Fibroblast of lung (primary cell): ENCODE measurements around the gene CACNA2D3. TPM values are rescaled to one million over a fixed set of nuclear protein-coding genes. Genes with fewer than 3 reads are reported as not detected.
A peak's percentile ranks its signal among the peaks of the same experiment; 100 is the strongest.

Source experiments
- DNase-seq, 2 donors: peaks; one replicate each; pipeline versions ENCODE4 v3.0.0 to v3.0.0-alpha.2; 2010; ENCODE audit warnings: low read depth in 2 of 2
- H2AFZ ChIP-seq: 2 replicates; pipeline ENCODE4 v1.5.1; 2012; ENCODE audit warnings: low read length, control low read depth, inconsistent platforms
- H3K27ac ChIP-seq: 2 replicates; pipeline ENCODE4 v1.5.1; 2011; ENCODE audit warnings: low read length, control low read depth; ENCODE audit not compliant: insufficient read depth
- H3K27me3 ChIP-seq: 2 replicates; pipeline ENCODE4 v1.5.1; 2011; ENCODE audit warnings: mild to moderate bottlenecking, low read length; ENCODE audit not compliant: control insufficient read depth, insufficient read depth
- H3K36me3 ChIP-seq: 2 replicates; pipeline ENCODE4 v1.5.1; 2011; ENCODE audit warnings: low read length; ENCODE audit not compliant: control insufficient read depth, insufficient read depth
- H3K4me1 ChIP-seq: 2 replicates; pipeline ENCODE4 v1.5.1; 2011; ENCODE audit warnings: low read length; ENCODE audit not compliant: control insufficient read depth, insufficient read depth; ENCODE audit errors: extremely low read depth
- H3K4me2 ChIP-seq: 2 replicates; pipeline ENCODE4 v1.5.1; 2011; ENCODE audit warnings: low read length, control low read depth; ENCODE audit not compliant: insufficient read depth; ENCODE audit errors: extremely low read depth
- H3K4me3 ChIP-seq, 4 experiments: fragments of 200-600 bp in 1 of 4; sonication (generic) in 1 of 4; replicated peaks in 1 of 4; 2 replicates each; pipeline ENCODE4 v1.5.1; 2011 to 2016; ENCODE audit warnings: low read length in 4 of 4, low read depth in 3 of 4, mild to moderate bottlenecking in 3 of 4, control low read depth in 2 of 4, inconsistent platforms in 1 of 4, mixed read lengths in 1 of 4; ENCODE audit not compliant: insufficient read depth in 1 of 4; ENCODE audit errors: control extremely low read depth in 1 of 4
- H3K79me2 ChIP-seq: 2 replicates; pipeline ENCODE4 v1.5.1; 2012; ENCODE audit warnings: mild to moderate bottlenecking, low read length, inconsistent platforms; ENCODE audit not compliant: control insufficient read depth, insufficient read depth
- H3K9ac ChIP-seq: 2 replicates; pipeline ENCODE4 v1.5.1; 2011; ENCODE audit warnings: mild to moderate bottlenecking, low read length, control low read depth; ENCODE audit not compliant: insufficient read depth
- H3K9me3 ChIP-seq: 2 replicates; pipeline ENCODE4 v1.5.1; 2012; ENCODE audit warnings: low read depth, low read length; ENCODE audit not compliant: control insufficient read depth, insufficient read depth
- H4K20me1 ChIP-seq: 2 replicates; pipeline ENCODE4 v1.5.1; 2011; ENCODE audit warnings: low read length; ENCODE audit not compliant: control insufficient read depth, insufficient read depth; ENCODE audit errors: extremely low read depth
- EZH2 ChIP-seq: IDR thresholded peaks from 2 replicates; pipeline ENCODE4 v1.5.1; 2012; ENCODE audit warnings: low read length, control low read depth, mild to moderate bottlenecking; ENCODE audit errors: missing control alignments
- polyA plus RNA-seq, 2 donors: library from polyadenylated mRNA; depleted of rRNA in 1 of 2; stranded (reverse) in 1 of 2; unstranded in 1 of 2; fragments of >200 nt; gene quantifications; 2 replicates each; pipeline ENCODE4 v1.2.1, GENCODE V29; 2011 to 2012; ENCODE audit warnings: missing spikeins in 1 of 2
- total RNA-seq: library from RNA; depleted of rRNA; stranded (reverse); fragments of >200 nt; gene quantifications from 2 replicates; pipeline ENCODE4 v1.2.1, GENCODE V29; 2014
- TF ChIP-seq, protein P1 (sequence below), 2 donors: IDR thresholded peaks in 1 of 2; conservative IDR thresholded peaks in 1 of 2; 1 replicate in 1 of 2; 2 replicates in 1 of 2; pipeline ENCODE4 v1.5.1; 2011 to 2012; ENCODE audit warnings: low read length in 2 of 2, control low read depth in 1 of 2, inconsistent platforms in 1 of 2, low read depth in 1 of 2, mild to moderate bottlenecking in 1 of 2

Gene CACNA2D3
- total and polyA plus RNA-seq, 2 donors (not counting 1 experiment from before 2014, with no cell fraction given) = 1.8 to 11.5 TPM

DNA sequence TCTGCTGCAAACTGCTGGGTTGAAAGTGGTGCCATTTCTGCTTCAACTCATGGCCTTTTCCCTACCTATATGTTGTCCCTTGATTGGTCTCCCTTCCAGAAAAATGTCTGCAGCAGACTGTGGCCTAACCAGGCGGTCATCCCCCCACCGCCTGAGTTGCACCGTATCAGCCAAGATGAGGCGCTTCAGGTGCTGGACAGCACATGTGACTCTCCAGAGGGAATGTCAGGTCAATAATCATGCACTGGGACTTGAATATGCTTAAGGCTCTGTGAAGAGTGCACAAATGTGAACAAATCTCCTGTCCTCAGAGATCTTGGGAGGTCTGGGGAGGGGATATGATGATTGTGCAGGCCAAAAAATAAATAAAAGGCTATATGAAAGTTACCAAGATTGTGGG lies 773.3 kb downstream of the CACNA2D3 start:
- Histone ChIP-seq H3K9me3 (no peaks in the 10 kb centered on the region), H3K36me3 (no peaks in the 10 kb centered on the region), H3K4me2 (no peak overlapping the region), H3K27ac (no peak overlapping the region), H3K27me3 (no peaks in the 10 kb centered on the region), H3K9ac (no peak overlapping the region), H2AFZ (no peak overlapping the region), H3K79me2 (no peaks in the 10 kb centered on the region), H3K4me3 (no peak overlapping the region), H4K20me1 (no peaks in the 10 kb centered on the region), H3K4me1 (peaks cover 22% of the 10 kb centered on the region)
- DNase-seq = no peak
- TF ChIP-seq EZH2 = no peak
- TF ChIP-seq, protein P1, sequence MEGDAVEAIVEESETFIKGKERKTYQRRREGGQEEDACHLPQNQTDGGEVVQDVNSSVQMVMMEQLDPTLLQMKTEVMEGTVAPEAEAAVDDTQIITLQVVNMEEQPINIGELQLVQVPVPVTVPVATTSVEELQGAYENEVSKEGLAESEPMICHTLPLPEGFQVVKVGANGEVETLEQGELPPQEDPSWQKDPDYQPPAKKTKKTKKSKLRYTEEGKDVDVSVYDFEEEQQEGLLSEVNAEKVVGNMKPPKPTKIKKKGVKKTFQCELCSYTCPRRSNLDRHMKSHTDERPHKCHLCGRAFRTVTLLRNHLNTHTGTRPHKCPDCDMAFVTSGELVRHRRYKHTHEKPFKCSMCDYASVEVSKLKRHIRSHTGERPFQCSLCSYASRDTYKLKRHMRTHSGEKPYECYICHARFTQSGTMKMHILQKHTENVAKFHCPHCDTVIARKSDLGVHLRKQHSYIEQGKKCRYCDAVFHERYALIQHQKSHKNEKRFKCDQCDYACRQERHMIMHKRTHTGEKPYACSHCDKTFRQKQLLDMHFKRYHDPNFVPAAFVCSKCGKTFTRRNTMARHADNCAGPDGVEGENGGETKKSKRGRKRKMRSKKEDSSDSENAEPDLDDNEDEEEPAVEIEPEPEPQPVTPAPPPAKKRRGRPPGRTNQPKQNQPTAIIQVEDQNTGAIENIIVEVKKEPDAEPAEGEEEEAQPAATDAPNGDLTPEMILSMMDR (conservative IDR thresholded peaks at IDR 0.05 in 1 of 2, IDR thresholded peaks at IDR 0.05 in 1 of 2; ENCODE audit: low read depth in 1 of 2, low read length in 2 of 2) = no peak

GRCh38 chr3:54897028-54897711 lies 774.8 kb downstream of the CACNA2D3 start:
- Histone ChIP-seq H3K4me1 (peaks cover 14% of the 10 kb centered on the region), H4K20me1 (no peaks in the 10 kb centered on the region), H3K4me3 (no peak overlapping the region), H3K27me3 (no peaks in the 10 kb centered on the region), H3K9ac (no peak overlapping the region), H3K36me3 (no peaks in the 10 kb centered on the region), H3K79me2 (no peaks in the 10 kb centered on the region), H2AFZ (no peak overlapping the region), H3K27ac (no peak overlapping the region), H3K4me2 (no peak overlapping the region), H3K9me3 (no peaks in the 10 kb centered on the region)
- DNase-seq = peak; percentile 79 to 88
- TF ChIP-seq, protein P1 (conservative IDR thresholded peaks at IDR 0.05 in 1 of 2, IDR thresholded peaks at IDR 0.05 in 1 of 2; ENCODE audit: low read depth in 1 of 2, low read length in 2 of 2) = no peak

DNA sequence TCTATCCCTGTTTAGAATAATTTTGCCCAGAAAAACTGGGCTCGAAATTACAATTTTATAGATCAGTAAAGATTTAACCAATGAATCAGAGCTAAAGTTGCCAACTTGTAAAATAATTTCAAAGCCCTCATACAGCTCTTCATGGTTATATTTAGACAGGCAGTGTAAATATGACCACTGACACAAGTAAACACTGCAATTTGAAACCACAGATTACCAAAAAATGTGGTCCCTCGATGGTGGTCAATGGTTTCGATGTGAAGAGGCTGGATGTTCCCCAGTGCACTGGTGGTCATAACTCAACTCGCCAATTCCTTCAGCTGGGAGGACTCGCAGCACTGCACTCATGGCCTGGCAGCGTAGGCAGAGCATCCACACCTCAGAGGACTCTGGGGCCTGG lies 776.9 kb downstream of the CACNA2D3 start:
- Histone ChIP-seq H4K20me1 (no peaks in the 10 kb centered on the region), H3K36me3 (no peaks in the 10 kb centered on the region), H2AFZ (no peak overlapping the region), H3K27ac (no peak overlapping the region), H3K9me3 (no peaks in the 10 kb centered on the region), H3K4me3 (no peak overlapping the region), H3K4me2 (no peak overlapping the region), H3K27me3 (no peaks in the 10 kb centered on the region), H3K79me2 (no peaks in the 10 kb centered on the region), H3K9ac (no peak overlapping the region), H3K4me1 (peaks cover 13% of the 10 kb centered on the region)
- no peak for DNase-seq
- TF ChIP-seq EZH2 = no peak
- TF ChIP-seq, protein P1 (conservative IDR thresholded peaks at IDR 0.05 in 1 of 2, IDR thresholded peaks at IDR 0.05 in 1 of 2; ENCODE audit: low read depth in 1 of 2, low read length in 2 of 2) = no peak
